HG02763 (cell line): ENCODE data around the gene FREM1.
A peak's percentile ranks its signal among the peaks of the same experiment; 100 is the strongest.

Source experiments
- ATAC-seq: cut with Tn5 transposase; IDR thresholded peaks from one replicate; pipeline ENCODE4 v1.9.1; 2021; ENCODE audit warnings: mild to moderate bottlenecking, moderate library complexity; ENCODE audit not compliant: unreplicated experiment

The FREM1 gene

GRCh38 chr9:14719231-14719923 lies 190.9 kb downstream of the FREM1 start:
- ATAC-seq: no peak

DNA sequence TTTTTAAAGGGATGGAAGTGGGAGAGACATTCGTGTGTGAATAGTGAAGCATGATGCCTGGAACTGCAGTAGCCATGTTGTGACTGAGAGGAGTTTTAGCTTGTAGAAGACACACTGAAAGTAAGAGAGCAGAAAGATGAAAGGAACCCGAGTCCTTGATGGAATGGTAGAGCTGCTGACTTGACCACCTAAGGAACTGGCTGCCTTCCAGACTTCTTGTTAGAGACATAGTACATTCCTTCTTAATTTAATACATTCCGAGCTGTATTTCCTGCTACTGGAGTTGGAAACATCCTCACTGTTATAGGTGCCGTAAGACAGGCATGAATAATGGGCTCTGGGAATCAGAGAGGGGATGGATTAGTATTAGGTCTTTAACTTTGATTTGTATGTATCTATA lies 195.1 kb downstream of the FREM1 start:
- no peak for ATAC-seq

GRCh38 chr9:14713187-14713767 lies 197.0 kb downstream of the FREM1 start:
- no peak for ATAC-seq

- ATAC-seq: no peak
Observed at GRCh38 chr9:14710804-14711203, 199.4 kb downstream of the FREM1 start.

DNA sequence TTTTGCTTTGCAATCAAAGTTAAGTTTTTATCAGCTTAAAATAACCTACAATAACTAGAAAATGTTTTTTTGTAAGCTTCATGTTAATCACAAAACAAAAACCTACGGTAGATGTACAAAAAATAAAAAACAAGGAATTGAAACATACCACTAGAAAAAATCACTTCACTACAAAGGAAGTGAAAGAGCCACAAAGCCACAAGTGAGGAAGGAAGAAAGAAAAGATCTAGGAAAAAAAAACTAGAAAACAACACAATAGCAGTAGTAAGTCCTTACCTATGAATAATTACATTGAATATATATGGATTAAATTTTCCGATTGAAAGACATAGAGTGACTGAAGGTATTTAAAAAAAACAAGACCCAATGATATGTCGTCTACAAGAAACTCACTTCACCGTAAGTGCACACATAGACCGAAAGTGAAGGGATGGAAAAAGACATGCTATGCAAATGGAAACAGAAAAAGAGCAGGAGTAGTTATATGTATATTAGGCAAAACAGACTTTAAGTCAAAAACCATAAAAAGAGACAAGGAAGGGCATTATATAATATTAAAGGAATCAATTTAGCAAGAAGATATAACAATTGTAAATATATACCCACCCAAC lies 203.6 kb downstream of the FREM1 start:
- ATAC-seq: peak; percentile 87

GRCh38 chr9:14705079-14705478 lies 205.1 kb downstream of the FREM1 start:
- no peak for ATAC-seq

DNA sequence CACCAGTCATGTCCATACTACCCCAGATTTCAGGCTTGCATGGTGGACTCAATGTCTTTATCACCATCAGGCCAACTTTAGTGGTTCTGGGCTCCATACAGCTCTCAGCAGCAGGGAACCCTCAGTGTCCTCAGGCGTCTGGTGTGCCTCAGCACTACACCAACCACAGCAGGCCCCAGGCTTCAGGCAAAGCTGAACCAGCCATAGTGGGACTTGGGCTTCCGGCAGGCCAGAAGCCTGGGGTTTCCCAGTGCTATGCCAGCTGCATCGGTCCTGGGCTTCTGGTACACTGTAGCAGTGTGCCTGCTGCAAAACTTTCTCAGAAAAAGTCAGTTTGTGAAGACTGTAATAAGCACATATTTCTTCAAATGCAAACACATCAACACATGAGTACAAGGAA lies 205.9 kb downstream of the FREM1 start:
- ATAC-seq: no peak

- ATAC-seq: no peak
Observed at GRCh38 chr9:14702200-14702720, 208.0 kb downstream of the FREM1 start.

DNA sequence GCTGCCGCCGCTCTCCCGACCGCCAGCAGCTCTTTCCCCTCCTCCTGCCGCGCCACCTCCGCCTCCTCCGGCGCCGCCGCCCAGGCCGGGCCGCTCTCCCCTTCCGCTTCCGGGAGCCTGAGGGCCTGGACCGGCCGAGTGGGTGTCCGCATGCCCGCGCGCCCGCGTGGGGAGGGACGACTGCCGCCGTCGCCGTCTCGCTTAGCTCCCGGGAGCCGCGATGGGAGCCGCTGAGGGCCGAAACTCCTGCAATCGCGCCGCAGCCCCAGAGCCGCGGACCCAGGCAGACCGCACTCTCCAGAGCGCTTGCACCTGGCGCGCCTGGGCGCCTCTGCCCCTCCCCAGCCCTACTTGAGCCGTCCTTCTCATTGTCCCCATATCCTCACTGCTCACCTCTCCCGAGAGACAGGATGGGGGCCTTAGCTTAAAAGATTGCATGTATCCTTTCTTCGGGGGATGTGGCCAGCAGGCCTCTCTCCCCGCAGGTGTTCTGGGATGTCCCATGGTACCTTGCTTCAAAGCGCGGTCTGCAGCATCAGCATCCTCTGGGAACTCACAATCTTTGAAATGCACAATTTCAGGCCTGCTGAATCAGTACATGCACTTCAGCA lies 216.9 kb downstream of the FREM1 start, which contains the start of gene ZDHHC21:
Gene ZDHHC21 (minus strand): TSS at position 182 of the 611 bp plus-strand sequence. CDS start 19,092 bp downstream, outside the sequence.
- ATAC-seq: peak; percentile 83

GRCh38 chr9:14692470-14693250 lies 217.6 kb downstream of the FREM1 start:
- ATAC-seq: peak; percentile 34

DNA sequence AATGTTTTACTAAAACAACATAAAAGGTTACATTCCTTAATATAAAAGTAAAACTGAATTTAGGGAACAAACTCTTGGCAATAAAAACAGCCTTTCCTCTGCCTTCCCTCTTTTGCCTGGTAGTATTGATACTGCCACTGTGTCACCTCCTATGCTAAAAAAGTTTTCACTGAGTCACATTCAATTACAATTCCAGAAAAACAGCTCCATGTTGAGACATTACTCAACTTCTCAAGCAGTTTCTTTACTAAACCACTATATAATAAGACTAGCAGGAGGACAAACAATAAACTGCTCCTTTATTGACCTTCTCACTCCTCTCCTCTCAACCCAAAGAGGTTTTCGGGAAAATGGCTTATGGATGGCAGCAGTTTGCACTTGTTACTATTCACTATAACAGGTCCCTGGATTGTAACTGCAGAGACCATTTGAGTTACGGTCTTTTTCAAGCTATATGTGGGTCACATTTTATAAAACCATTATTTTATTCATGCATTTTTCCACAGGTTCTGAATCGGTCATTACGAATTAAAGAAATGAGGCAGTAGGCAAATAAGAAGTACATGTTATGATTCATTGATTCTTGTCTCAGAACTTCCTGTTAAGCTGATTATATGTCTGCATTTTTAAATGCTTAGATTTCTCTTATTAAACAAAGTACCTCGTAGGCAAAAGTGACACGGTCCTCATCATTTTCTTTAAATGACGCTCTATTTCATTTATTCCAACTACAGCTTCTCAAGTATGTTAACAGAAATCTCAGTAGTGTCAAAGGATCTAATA lies 219.1 kb downstream of the FREM1 start:
- no peak for ATAC-seq

DNA sequence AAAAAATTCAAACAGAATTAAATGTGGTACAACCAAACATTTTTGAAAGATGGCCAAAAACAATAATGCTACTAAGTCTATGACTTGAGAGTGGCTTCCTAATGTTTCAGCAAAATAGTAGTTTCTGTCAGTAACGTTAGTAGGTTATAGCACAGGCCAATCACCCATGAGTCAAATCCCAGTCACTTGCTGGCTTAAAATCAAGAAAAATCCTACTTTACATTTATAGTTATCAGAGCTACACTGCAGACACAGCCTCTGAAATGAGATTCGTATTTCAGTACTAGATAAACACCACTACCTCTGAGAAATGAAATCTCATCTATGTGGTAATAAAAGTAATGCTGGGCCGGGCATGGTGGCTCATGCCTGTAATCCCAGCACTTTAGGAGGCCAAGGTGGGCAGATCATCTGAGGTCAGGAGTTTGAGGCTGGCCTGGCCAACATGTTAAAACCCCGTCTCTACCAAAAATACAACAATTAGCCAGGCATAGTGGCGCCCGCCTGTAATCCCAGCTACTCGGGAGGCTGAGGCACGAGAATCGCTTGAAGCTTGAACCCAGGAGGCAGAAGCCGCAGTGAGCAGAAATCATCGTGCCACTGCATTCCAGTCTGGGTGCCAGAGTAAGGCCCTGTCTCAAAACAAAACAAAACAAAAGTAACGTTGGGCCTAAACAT lies 223.0 kb downstream of the FREM1 start:
- no peak for ATAC-seq

GRCh38 chr9:14686168-14686567 lies 224.1 kb downstream of the FREM1 start:
- ATAC-seq: no peak
